Fibroblast of villous mesenchyme (primary cell): ENCODE results near the gene PNMA8A. TPM values are rescaled to one million over a fixed set of nuclear protein-coding genes. Genes with fewer than 3 reads are reported as not detected.
"Not testable (repeated sequence)": the region's sequence is repeated elsewhere in the genome, so short reads cannot be mapped to it uniquely, and the experiment has no call there.

Source experiments
- DNase-seq: peaks from one replicate; pipeline ENCODE4 v3.0.0-alpha.2; 2010; ENCODE audit warnings: low read depth
- H3K4me3 ChIP-seq: 2 replicates; pipeline ENCODE4 v1.5.1; 2011; ENCODE audit warnings: low read depth, mild to moderate bottlenecking, low read length
- total RNA-seq: library from RNA; depleted of rRNA; stranded (reverse); fragments of >200 nt; gene quantifications from 2 replicates; pipeline ENCODE4 v1.2.3, GENCODE V29; 2012
- TF ChIP-seq, protein P1 (sequence below): IDR thresholded peaks from 2 replicates; pipeline ENCODE4 v1.5.1; 2012; ENCODE audit warnings: low read depth, mild to moderate bottlenecking, low read length; ENCODE audit not compliant: insufficient read depth

The PNMA8A gene
- total RNA-seq, 1 donor = 9.9 TPM

- DNase-seq = no peak
These were observed 36.4 kb downstream of the PNMA8A start for GRCh38 chr19:46435009-46435408.

GRCh38 chr19:46433470-46433869 lies 37.9 kb downstream of the PNMA8A start:
- H3K4me3 ChIP-seq, DNase-seq: not testable (repeated sequence)

More at GRCh38 chr19:46435009-46435408, 36.4 kb downstream of the PNMA8A start:
- TF ChIP-seq, protein P1, sequence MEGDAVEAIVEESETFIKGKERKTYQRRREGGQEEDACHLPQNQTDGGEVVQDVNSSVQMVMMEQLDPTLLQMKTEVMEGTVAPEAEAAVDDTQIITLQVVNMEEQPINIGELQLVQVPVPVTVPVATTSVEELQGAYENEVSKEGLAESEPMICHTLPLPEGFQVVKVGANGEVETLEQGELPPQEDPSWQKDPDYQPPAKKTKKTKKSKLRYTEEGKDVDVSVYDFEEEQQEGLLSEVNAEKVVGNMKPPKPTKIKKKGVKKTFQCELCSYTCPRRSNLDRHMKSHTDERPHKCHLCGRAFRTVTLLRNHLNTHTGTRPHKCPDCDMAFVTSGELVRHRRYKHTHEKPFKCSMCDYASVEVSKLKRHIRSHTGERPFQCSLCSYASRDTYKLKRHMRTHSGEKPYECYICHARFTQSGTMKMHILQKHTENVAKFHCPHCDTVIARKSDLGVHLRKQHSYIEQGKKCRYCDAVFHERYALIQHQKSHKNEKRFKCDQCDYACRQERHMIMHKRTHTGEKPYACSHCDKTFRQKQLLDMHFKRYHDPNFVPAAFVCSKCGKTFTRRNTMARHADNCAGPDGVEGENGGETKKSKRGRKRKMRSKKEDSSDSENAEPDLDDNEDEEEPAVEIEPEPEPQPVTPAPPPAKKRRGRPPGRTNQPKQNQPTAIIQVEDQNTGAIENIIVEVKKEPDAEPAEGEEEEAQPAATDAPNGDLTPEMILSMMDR = no peak
- H3K4me3 ChIP-seq = no peak overlapping the region

DNA sequence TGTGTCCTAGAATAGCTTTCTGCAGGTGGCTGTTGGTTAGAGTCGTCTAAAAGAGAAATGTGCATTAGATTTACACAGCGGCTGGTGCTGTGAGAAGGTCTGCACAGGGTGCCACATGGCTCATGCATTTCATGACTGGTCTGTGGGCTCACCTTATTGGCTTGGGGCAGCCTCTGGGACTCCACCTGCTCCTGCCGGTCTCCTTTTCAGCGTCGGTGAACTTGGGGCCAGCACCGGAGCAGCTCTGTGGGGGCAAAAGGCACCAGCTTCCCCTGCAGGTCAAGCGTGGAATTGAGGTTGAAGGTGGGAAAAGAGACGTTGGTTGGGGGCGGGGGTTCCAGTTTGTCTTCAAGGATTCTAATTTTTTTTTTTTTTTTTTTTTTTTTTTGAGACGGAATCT lies 39.5 kb downstream of the PNMA8A start:
- TF ChIP-seq, protein P1 = peak; percentile 25
- no peak overlapping the region for H3K4me3 ChIP-seq
- DNase-seq = no peak

DNA sequence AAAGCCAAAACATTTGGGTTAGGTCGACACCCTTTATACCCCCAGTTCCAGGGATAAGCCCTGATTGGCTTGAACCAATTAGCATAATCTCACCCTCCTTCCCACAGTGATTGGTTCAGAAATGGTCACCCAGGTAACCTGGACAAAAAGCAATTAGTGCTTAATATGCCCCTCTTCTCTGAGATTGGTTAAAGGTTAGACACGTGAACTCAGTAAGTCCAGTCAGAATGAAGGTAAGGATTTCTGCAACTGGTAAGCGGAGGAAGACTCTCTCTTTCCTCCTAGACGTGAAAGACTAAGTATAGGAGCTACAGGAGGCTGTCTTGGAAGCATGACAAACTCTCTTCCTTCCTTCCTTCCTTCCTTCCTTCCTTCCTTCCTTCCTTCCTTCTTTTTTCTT lies 41.4 kb downstream of the PNMA8A start:
- TF ChIP-seq, protein P1 = no peak
- no peak for DNase-seq
- H3K4me3 ChIP-seq = no peak overlapping the region

- no peak for DNase-seq
- peak within 1 kb of the TSS; percentile 15 for H3K4me3 ChIP-seq
- TF ChIP-seq, protein P1 = no peak
These were observed 42.9 kb downstream of the PNMA8A start, which contains the start of gene PNMA8C for GRCh38 chr19:46428239-46429135. PNMA8C (minus strand) TSS chr19:46428936; CDS start chr19:46428359, 577 bp downstream.

DNA sequence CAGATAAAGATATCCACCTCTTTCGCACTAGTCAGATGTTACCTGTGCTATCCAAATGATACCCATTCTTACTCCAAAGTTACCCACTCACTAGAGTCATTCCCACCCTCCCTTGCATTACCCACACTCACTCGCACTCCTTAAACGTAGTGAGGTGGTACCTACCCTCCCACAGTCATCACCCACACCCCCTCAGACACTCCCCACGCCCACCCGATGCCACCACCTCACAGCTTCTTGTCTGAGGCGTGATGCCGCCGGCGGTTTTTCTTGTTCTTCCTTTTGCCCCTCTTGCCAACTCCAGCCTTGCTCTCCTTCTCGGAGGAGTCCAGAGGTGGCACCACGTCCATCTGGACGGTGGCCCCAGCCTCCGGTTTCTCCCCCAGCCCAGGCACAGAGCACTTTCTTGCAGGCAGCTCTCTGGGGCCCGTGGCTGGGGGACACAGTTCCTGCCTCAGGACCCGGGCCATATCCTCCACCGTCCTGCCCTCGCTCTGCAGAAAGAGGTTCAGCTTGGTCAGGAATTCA lies 43.8 kb downstream of the PNMA8A start:
- no peak overlapping the region for H3K4me3 ChIP-seq
- no peak for DNase-seq
- TF ChIP-seq, protein P1 = no peak

GRCh38 chr19:46426506-46427162 lies 44.7 kb downstream of the PNMA8A start:
- TF ChIP-seq, protein P1 = no peak
- DNase-seq = peak; percentile 80
- H3K4me3 ChIP-seq = peak overlapping the region; percentile 60
